Panc1 (cell line): ENCODE measurements around the gene ITPR3. TPM values are rescaled to one million over a fixed set of nuclear protein-coding genes. Genes with fewer than 3 reads are reported as not detected.
A peak's percentile ranks its signal among the peaks of the same experiment; 100 is the strongest.

ENCODE experiments used
- ATAC-seq: fragments of 200-7000 bp; cut with Tn5 transposase; 2 replicates; pipeline ENCODE4 v1.9.1; 2020; ENCODE audit warnings: mild to moderate bottlenecking, moderate library complexity
- BruUV-seq: library from RNA; stranded (reverse); fragments of 400-500 nt; replicated peaks from 2 replicates; lab custom pipeline; 2021; lab: Mats Ljungman, UMichigan
- CTCF ChIA-PET: fragments of 300-600 bp; sonication (Branson Sonifier 250); formaldehyde crosslinking; loops from one replicate; lab custom pipeline; 2022; ENCODE audit warnings: antibody characterized with exemption; lab: Charles Lee
- POLR2A ChIA-PET: fragments of 300-600 bp; sonication (Branson Sonifier 250); formaldehyde crosslinking; loops from one replicate; lab custom pipeline; 2022; ENCODE audit warnings: antibody characterized with exemption; lab: Charles Lee
- DNase-seq: peaks from one replicate; pipeline ENCODE4 v3.0.0-alpha.2; 2010; ENCODE audit warnings: low read depth, low spot score
- H3K27ac ChIP-seq: 2 replicates; pipeline ENCODE4 v1.5.1; 2011; ENCODE audit warnings: mild to moderate bottlenecking, low read length, inconsistent platforms
- H3K27me3 ChIP-seq: fragments of 200-500 bp; sonication (Bioruptor generic); 2 replicates; pipeline ENCODE4 v1.6.0; 2014; ENCODE audit warnings: low read length, inconsistent platforms; ENCODE audit not compliant: control insufficient read depth, insufficient read depth
- H3K36me3 ChIP-seq: fragments of 200-500 bp; sonication (Bioruptor generic); 2 replicates; pipeline ENCODE4 v1.5.1; 2014; ENCODE audit warnings: inconsistent platforms, mild to moderate bottlenecking, low read length, moderate library complexity; ENCODE audit not compliant: control insufficient read depth, insufficient read depth
- H3K4me1 ChIP-seq: 2 replicates; pipeline ENCODE4 v1.5.1; 2011; ENCODE audit warnings: inconsistent platforms, mild to moderate bottlenecking, low read length, moderate library complexity; ENCODE audit not compliant: control insufficient read depth, insufficient read depth
- H3K4me3 ChIP-seq, 2 experiments: 2 replicates each; pipeline ENCODE4 v1.5.1; 2011 to 2012; ENCODE audit warnings: low read depth in 2 of 2, low read length in 2 of 2, mild to moderate bottlenecking in 2 of 2, inconsistent platforms in 1 of 2, moderate library complexity in 1 of 2
- H3K9me3 ChIP-seq: fragments of 200-500 bp; sonication (Bioruptor generic); 2 replicates; pipeline ENCODE4 v1.5.1; 2014; ENCODE audit warnings: low read depth, mild to moderate bottlenecking, inconsistent platforms, low read length, moderate library complexity; ENCODE audit not compliant: control insufficient read depth, insufficient read depth
- CTCF ChIP-seq: fragments of 450-650 bp; IDR thresholded peaks from 2 replicates; pipeline ENCODE4 v1.5.1; 2017; ENCODE audit warnings: mild to moderate bottlenecking
- POLR2AphosphoS5 ChIP-seq: IDR thresholded peaks from 2 replicates; pipeline ENCODE4 v1.6.1; 2012; ENCODE audit warnings: mild to moderate bottlenecking, low read depth, low read length, moderate library complexity
- SIN3A ChIP-seq: IDR thresholded peaks from 2 replicates; pipeline ENCODE4 v1.6.1; 2012; ENCODE audit warnings: low read depth, mild to moderate bottlenecking, low read length, moderate library complexity, borderline replicate concordance; ENCODE audit not compliant: insufficient read depth
- TCF7L2 ChIP-seq: IDR thresholded peaks from 2 replicates; pipeline ENCODE4 v1.6.1; 2011; ENCODE audit warnings: mild to moderate bottlenecking, low read depth, low read length, inconsistent platforms
- in situ Hi-C: cut with HindIII; loops from 2 replicates; pipeline ENCODE4 v1.10.0; 2016; ENCODE audit warnings: low sequenced_read_pairs, low pct_unique_long_range_greater_than_20kb
- intact Hi-C: fragments of 100-400 bp; cut with micrococcal nuclease; formaldehyde crosslinking; loops from one replicate; pipeline ENCODE4 v1.10.0; 2022; ENCODE audit not compliant: unreplicated experiment
- total RNA-seq: library from RNA; stranded (reverse); gene quantifications from one replicate; pipeline ENCODE4 v1.2.1, GENCODE V29; 2021; ENCODE audit not compliant: unreplicated experiment
- TF ChIP-seq, protein P1 (sequence below), 2 experiments: IDR thresholded peaks; 2 replicates each; pipeline ENCODE4 v1.6.1; 2011 to 2012; ENCODE audit warnings: low read depth in 2 of 2, control low read depth in 1 of 2, low read length in 1 of 2, mild to moderate bottlenecking in 1 of 2, moderate library complexity in 1 of 2; ENCODE audit not compliant: insufficient read depth in 1 of 2

The ITPR3 gene
- total RNA-seq, 1 experiment from 2014 or later, result 65.8 TPM

DNA sequence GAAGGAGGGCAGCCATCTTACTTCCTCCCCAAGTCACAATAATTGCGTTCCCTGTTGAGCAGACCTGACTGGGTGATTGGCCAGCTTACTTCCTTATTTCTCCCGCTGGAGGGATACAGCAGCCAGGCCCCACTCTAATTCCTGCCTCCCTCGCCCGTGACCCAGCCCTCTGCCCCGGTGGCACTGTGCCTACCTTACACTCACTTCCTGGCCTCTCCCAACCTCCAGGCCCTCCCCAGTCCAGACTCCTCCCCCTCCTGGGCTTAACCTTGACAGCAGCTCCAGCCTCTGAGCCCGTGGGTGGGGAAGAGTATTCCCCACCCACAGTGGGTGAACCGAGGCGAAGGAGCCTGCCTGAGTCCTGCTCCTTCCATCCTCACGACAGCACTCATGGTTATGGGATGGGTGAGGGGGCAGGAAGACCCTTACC is 44.0 kb upstream of the ITPR3 start:
- in situ Hi-C loops, result no loop called here
- peak; percentile 46 for ATAC-seq
- no TSS peak for BruUV-seq
- Histone ChIP-seq H3K36me3 (peaks cover 2% of the 10 kb centered on the region; the same call in 1 of the 2 replicates), H3K4me3 (peak overlapping the region in 1 of 2 experiments; percentile 16; a peak in 1 of 4 replicates), H3K27me3 (no peaks in the 10 kb centered on the region), H3K9me3 (no peaks in the 10 kb centered on the region), H3K27ac (peak overlapping the region; percentile 66), H3K4me1 (peaks cover 16% of the 10 kb centered on the region)
- DNase-seq, result no peak
- ChIA-PET CTCF (no interaction called here), POLR2A (interaction anchor here (0.5 kb wide), 1 partner anchor 151 kb away, joined by 3 read pairs; no protein-coding TSS in a partner anchor)
- TF ChIP-seq CTCF (no peak), TCF7L2 (no peak)
- intact Hi-C loops, result loop anchor here (10.0 kb wide), 1 partner anchor 122 kb away; the partner anchor contains the start of gene ZBTB9

- Histone ChIP-seq H3K9me3 (no peaks in the 10 kb centered on the region), H3K27me3 (no peaks in the 10 kb centered on the region), H3K4me3 (peak overlapping the region in 1 of 2 experiments; percentile 98; a peak in 2 of 4 replicates), H3K4me1 (peaks cover 16% of the 10 kb centered on the region), H3K27ac (peak overlapping the region; percentile 66; the same call in 1 of the 2 replicates), H3K36me3 (peaks cover 2% of the 10 kb centered on the region; the same call in 1 of the 2 replicates)
- CTCF ChIA-PET, result no interaction called here
- intact Hi-C loops (loop anchor here (10.0 kb wide), 1 partner anchor 123 kb away; the partner anchor contains the start of gene ZBTB9), in situ Hi-C loops (no loop called here)
- POLR2A ChIA-PET, result interaction anchor here (0.5 kb wide), 1 partner anchor 151 kb away, joined by 3 read pairs; no protein-coding TSS in a partner anchor
- BruUV-seq, result no TSS peak
- DNase-seq (no peak), ATAC-seq (no peak)
- TF ChIP-seq CTCF (no peak), SIN3A (no peak), TCF7L2 (no peak), POLR2AphosphoS5 (no peak)
- TF ChIP-seq, protein P1, sequence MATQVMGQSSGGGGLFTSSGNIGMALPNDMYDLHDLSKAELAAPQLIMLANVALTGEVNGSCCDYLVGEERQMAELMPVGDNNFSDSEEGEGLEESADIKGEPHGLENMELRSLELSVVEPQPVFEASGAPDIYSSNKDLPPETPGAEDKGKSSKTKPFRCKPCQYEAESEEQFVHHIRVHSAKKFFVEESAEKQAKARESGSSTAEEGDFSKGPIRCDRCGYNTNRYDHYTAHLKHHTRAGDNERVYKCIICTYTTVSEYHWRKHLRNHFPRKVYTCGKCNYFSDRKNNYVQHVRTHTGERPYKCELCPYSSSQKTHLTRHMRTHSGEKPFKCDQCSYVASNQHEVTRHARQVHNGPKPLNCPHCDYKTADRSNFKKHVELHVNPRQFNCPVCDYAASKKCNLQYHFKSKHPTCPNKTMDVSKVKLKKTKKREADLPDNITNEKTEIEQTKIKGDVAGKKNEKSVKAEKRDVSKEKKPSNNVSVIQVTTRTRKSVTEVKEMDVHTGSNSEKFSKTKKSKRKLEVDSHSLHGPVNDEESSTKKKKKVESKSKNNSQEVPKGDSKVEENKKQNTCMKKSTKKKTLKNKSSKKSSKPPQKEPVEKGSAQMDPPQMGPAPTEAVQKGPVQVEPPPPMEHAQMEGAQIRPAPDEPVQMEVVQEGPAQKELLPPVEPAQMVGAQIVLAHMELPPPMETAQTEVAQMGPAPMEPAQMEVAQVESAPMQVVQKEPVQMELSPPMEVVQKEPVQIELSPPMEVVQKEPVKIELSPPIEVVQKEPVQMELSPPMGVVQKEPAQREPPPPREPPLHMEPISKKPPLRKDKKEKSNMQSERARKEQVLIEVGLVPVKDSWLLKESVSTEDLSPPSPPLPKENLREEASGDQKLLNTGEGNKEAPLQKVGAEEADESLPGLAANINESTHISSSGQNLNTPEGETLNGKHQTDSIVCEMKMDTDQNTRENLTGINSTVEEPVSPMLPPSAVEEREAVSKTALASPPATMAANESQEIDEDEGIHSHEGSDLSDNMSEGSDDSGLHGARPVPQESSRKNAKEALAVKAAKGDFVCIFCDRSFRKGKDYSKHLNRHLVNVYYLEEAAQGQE (IDR thresholded peaks at IDR 0.05; ENCODE audit: insufficient read depth in 1 of 2, low read depth in 2 of 2, low read length in 1 of 2), result no peak
Observed at GRCh38 chr6:33577718-33578117, 43.4 kb upstream of the ITPR3 start.
